Omental fat pad (tissue), 4 donors: ENCODE results near the gene HDGFL2. TPM values are rescaled to one million over a fixed set of nuclear protein-coding genes. Genes with fewer than 3 reads are reported as not detected.

ENCODE experiments used
- ATAC-seq: fragments of 150-250 bp; one replicate; pipeline ENCODE4 v1.9.1; 2016; ENCODE audit warnings: mild to moderate bottlenecking, moderate library complexity; ENCODE audit not compliant: low FRiP score
- DNase-seq: peaks from one replicate; pipeline ENCODE4 v3.0.0-alpha.2; 2019; ENCODE audit warnings: low spot score
- total RNA-seq, 4 donors: library from RNA; depleted of rRNA; stranded (reverse); fragments of >200 nt; gene quantifications; one replicate each; pipeline ENCODE4 v1.1.0, GENCODE V29; 2016
- TF ChIP-seq, protein P1 (sequence below), 3 donors: fragments of 450-650 bp; IDR thresholded peaks; one replicate each; pipeline ENCODE4 v1.5.1; 2016 to 2017; ENCODE audit warnings: antibody characterized with exemption in 3 of 3, mild to moderate bottlenecking in 3 of 3, moderate library complexity in 2 of 3

HDGFL2 gene
- total RNA-seq: 10 to 100 TPM; 17.3 to 40.8 (median 25.2) TPM

DNA sequence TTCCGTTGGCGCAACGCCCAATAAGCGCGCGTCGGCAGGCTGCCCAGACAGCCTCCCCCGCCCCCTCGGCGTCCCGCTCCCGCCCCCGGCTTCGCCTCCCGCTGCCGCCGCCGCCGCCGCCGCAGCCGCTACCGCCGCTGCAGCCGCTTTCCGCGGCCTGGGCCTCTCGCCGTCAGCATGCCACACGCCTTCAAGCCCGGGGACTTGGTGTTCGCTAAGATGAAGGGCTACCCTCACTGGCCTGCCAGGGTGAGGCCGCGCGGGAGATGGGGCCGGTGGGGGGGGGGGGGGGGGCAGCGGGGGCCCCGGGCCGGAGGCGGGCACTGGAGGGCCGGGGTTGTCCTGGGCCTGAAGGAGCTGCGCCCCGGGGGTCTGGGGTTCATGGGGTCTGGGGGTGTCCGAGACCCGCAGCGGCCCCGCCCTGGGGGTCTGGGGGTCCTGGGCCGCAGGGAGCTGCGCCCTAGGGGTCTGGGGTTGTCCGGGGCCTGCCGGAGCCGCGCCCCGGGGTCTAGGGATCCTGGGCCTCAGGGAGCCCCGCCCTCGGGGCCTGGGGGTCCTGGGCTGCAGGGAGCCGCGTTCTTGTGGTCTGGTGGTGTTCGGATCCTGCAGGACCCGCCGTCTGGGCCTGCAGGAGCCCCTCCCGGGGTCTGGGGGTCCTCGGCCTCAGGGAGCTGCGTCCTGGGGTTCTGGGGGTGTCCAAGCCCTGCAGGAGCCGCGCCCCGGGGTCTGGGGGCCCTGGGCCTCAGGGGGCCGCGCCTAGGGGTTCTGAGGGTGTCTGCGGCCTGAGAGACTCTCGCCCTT is at the start of gene HDGFL2:
TSS of gene HDGFL2 (plus strand) at position 124 of the 801 bp plus-strand sequence. CDS start at position 178, 54 bp downstream.
- DNase-seq (no peak), ATAC-seq (no peak)
- TF ChIP-seq, protein P1, sequence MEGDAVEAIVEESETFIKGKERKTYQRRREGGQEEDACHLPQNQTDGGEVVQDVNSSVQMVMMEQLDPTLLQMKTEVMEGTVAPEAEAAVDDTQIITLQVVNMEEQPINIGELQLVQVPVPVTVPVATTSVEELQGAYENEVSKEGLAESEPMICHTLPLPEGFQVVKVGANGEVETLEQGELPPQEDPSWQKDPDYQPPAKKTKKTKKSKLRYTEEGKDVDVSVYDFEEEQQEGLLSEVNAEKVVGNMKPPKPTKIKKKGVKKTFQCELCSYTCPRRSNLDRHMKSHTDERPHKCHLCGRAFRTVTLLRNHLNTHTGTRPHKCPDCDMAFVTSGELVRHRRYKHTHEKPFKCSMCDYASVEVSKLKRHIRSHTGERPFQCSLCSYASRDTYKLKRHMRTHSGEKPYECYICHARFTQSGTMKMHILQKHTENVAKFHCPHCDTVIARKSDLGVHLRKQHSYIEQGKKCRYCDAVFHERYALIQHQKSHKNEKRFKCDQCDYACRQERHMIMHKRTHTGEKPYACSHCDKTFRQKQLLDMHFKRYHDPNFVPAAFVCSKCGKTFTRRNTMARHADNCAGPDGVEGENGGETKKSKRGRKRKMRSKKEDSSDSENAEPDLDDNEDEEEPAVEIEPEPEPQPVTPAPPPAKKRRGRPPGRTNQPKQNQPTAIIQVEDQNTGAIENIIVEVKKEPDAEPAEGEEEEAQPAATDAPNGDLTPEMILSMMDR (IDR thresholded peaks at IDR 0.05): no peak

DNA sequence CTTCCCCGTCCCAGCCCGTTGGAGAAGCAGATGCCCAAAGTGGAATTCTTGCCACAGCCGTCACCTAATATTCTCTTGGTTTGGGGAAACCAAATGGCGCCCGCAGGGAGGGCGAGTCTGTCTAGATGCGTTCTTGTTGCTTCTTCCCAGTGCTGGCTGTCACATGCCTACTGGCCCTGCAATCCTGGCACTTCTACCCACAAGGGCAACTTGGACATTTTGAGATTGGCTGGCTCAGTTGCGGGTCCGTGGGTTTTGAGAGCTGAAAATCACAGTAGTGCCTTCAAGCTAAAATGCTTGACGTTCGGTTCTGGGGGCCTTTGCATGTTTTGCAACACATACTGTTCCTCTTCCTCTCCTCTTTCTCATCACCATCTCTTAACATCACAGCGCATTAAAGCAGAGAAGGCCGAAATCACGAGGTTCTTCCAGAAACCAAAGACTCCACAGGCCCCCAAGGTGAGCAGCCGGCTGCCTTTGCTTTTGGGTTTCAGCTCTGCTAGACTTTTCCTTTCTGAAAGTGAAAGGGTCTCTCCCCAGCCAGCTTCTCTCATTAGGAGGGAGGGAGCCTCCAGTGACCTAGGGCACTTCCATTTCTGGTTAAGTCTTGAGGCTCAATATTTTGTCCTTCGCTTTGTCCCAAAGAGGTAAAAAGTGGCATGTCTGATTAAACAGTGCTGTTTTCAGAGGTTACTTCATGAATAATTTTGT is 48.5 kb upstream of the HDGFL2 start:
- ATAC-seq (no peak), DNase-seq (no peak)
- TF ChIP-seq, protein P1 (IDR thresholded peaks at IDR 0.05): no peak

DNA sequence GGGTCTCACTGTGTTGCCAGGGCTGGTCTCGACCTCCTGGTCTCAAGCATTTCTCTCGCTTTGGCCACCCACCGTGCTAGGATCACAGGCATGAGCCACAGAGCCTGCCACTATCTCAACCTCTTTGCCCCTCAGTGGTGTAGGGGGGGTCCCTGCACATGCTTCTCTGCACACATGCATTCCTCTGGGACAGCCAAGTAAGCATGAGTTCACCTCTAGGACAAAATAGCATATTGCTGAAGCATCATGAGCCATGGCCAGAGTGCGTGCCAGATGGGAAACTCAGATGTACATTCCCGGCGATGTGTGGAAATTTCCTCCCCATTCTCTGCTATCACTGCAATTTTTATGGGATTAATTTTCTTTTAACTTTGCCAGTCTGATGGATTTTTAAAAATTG is 46.6 kb upstream of the HDGFL2 start:
- DNase-seq: no peak
- TF ChIP-seq, protein P1 (IDR thresholded peaks at IDR 0.05): no peak
- no peak for ATAC-seq

DNA sequence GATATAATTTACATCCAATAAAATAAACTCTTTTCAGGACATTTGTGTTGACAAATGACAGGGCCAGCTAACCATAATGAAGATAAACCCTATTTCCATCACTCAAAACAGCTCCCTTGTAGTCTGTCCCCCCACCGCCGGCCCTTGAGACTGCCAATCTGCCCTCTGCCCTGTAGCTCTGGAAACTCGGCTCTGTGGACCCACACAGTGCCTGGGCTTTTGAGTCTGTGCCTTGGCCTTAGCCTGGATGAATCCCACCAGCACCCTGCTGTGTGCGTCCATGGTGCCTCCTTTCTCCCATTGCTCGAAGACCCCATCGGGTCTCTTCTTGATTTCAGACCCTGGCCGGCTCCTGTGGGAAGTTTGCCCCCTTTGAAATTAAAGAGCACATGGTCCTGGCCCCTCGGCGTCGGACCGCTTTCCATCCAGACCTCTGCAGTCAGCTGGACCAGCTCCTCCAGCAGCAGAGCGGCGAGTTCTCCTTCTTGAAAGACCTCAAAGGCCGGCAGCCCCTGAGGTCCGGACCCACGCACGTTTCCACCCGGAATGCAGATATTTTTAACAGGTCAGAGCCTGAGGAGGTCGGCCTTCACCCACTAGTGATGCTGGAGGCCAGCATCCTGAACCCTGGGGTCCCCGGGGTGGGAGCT is 43.6 kb upstream of the HDGFL2 start:
- ATAC-seq: no peak
- TF ChIP-seq, protein P1 (IDR thresholded peaks at IDR 0.05): no peak
- DNase-seq: no peak

DNA sequence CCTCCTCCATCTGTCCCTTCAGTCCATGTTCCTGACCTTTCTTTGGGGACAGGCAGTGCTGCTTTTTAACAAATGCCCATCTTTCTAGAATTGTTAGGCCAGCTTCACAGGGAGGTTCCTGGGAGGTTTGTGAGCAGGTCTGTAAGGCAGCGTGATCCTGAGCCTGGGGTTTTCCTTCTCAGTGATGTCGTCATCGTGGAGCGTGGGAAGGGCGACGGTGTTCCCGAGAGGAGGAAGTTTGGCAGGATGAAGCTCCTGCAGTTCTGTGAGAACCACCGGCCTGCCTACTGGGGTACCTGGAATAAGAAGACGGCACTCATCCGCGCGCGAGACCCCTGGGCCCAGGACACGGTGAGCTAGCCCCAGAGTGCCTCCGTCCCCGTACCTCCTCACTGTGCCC is 42.8 kb upstream of the HDGFL2 start:
- ATAC-seq (no peak), DNase-seq (no peak)
- TF ChIP-seq, protein P1 (IDR thresholded peaks at IDR 0.05): no peak

DNA sequence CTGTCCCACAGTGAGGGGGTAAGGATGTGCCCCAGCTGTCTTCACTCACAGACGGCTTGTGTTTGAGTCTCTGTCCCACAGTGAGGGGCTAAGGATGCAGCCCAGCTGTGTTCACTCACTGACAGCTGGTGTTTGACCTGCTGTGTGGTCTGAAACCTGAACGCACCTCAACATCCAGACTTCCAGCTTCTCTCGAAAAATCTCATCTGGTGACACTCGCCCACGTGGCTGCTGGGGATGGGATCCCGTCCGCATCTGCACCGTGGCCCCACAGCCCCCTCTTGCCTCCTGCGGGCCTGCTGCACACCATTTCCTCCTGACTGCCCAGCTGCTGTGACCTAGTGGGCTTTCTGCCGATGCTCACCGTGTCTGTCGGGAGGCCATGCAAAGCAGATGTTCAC is 42.3 kb upstream of the HDGFL2 start:
- no peak for ATAC-seq
- TF ChIP-seq, protein P1 (IDR thresholded peaks at IDR 0.05): no peak
- no peak for DNase-seq
